Measurements from ENCODE around the gene GALNT18.

GRCh38 chr11:11570823-11571222, 51.0 kb downstream of the GALNT18 start:
- TF ChIP-seq CTCF (conservative IDR thresholded peaks at IDR 0.05; ENCODE audit: low read length) (no peak), EZH2phosphoT487 (IDR thresholded peaks at IDR 0.05; ENCODE audit: borderline replicate concordance, low read depth, low read length) (no peak)

Data from OCI-LY7 (cell line).